GM21717 (cell line): ENCODE measurements around the gene SNRPN.
"Not testable (repeated sequence)": the region's sequence is repeated elsewhere in the genome, so short reads cannot be mapped to it uniquely, and the experiment has no call there.

ENCODE experiments used
- ATAC-seq: cut with Tn5 transposase; IDR thresholded peaks from one replicate; pipeline ENCODE4 v1.9.1; 2021; ENCODE audit warnings: mild to moderate bottlenecking, moderate library complexity; ENCODE audit not compliant: unreplicated experiment

The SNRPN gene

DNA sequence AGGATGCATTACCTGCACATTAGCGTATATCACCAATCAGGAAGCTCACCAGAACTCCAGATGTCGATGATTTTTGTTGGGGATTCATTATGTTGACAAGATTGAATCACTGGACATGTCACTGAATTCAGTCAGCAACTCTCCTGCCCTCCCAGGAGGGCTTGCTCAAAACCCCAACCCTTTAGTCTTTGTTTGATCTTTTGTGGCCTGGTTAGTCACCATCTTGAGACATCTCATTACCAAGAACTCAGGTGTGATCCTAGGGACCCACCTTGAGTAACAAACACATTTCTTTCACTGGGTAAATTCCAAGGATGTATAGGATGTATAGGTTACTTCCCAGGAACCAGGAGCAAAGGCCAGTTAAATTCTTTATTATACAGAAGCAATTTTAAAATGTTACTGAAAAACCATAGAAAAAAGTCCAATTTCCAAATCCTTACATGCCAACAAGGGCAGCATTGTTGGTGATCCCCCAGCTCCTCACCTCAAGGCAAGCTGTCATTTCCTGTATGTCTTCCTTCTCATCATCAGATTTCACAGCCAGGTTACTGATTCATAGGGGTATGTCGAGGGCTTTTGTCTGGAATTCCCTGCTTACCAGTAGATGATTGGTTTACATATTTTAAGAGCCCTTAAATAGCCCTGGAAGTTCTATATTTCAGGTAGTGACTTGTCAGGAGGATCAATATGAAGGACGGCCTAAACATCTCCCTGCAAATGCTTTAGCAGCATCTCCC lies 11.7 kb downstream of the SNRPN start:
- ATAC-seq: no peak

DNA sequence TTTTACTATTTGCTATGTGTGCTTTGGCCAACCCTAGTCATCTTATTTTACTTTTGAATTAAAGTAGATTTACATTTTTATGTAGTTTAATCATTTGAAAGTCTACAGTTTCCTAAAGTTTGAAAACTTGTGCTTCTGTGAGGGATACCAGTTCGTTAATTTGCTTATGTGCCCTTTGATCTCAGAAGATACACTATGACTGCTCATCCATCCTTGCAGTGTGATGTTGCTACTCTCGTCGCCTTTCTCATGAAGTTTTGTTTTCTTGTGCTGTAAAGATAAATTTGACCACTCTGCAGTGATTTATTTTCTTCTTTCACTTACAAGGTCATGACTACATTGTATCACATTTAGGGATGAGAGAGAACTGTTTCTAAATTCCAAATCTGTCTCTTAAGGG lies 16.3 kb downstream of the SNRPN start:
- ATAC-seq: no peak

DNA sequence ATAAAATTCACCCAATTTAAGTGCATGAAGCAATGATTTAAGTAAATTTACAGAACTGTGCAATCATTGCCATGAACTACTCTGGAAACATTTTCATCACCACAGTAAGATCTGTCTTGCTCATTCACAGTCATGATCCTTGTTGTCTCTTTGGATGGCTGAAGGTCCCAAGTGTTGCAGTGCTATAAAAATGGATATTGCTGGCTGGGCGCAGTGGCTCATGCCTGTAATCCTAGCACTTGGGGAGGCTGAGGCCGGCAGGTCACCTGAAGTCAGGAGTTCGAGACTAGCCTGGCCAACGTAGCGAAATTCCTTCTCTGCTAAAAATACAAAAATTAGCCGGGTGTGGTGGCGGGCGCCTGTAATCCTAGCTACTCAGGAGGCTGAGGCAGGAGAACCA lies 17.0 kb downstream of the SNRPN start:
- no peak for ATAC-seq

DNA sequence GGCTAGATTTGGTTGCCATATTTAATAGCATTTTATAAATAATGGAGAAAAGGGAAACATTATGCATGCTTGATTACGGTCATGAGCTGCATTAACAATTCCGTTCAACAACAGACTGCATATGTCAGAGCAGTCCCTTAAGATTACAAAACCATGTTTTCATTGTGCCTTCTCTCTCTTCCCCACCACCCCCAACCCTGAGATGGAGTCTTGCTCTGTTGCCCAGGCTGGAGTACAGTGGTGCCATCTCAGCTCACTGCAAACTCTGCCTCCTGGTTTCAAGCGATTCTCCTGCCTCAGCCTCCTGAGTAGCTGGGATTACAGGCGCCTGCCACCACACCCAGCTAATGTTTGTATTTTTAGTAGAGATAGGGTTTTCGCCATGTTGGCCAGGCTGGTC lies 17.9 kb downstream of the SNRPN start:
- not testable (repeated sequence) for ATAC-seq

DNA sequence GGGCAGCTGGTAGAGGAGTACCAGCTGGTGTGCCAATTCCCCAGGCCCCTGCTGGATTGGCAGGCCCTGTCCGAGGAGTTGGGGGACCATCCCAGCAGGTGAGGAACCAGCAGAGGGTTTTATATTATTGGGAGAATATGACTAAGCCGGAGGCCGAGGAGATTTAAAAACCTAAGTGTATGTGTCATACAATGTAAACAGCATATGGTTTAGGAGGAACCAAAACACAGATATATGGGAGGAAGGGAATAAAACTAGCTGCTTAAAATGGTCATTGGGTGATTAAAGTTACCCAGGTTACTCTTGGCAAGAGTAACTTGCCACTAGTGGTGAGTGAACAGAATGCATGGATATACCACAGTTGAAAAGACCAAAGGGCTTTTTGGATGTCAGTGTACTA lies 22.1 kb downstream of the SNRPN start:
- ATAC-seq: no peak

DNA sequence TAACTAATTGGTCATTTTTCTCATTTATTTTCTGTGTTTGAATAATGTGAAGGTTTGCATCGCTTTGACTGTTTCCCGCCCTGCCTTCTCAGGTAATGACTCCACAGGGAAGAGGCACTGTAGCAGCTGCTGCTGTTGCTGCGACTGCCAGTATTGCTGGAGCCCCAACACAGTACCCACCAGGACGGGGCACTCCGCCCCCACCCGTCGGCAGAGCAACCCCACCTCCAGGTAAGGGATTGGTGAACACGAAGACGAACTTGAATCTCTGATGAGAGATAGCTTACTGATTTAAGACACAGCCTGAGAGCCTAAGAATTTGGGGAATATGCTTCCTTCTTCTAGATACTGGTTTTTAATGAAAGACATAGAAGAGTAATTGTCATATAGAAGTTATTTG lies 22.9 kb downstream of the SNRPN start:
- ATAC-seq: no peak

DNA sequence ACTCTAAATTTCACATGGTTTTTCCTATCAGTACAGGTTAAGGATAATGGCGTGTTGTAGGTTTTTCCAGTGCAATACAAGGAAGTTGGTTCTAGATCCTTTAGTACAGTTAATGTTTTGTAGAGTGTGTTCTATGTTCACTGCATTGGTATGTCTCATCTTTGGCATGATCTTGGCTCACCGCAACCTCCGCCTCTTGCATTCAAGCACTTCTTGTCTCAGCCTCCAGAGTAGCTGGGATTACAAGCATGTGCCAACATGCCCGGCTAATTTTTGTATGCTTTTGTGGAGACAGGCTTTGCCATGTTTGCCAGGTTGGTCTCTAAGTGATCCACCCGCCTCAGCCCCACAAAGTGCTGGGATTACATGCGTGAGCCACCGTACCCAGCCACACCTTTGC lies 30.4 kb downstream of the SNRPN start:
- ATAC-seq: no peak

DNA sequence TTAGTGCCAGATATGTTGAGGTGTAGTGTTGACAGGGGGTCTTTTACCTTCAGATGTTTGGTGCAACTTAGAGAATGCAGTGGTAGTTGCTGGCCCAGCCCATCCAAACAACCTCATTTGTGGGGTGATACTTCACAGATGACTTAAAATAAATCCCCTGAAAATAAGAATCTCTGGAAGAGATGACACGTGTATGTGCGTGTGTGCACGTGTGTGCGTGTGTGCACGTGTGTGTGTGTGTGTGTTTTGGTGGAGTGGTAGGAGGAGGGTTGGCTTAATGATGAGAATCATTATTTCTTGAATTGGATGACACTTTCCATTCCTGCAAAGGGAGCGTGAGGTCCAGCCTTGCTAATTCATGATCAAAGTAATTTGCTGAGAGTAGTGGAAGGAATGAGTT lies 31.9 kb downstream of the SNRPN start:
- no peak for ATAC-seq

DNA sequence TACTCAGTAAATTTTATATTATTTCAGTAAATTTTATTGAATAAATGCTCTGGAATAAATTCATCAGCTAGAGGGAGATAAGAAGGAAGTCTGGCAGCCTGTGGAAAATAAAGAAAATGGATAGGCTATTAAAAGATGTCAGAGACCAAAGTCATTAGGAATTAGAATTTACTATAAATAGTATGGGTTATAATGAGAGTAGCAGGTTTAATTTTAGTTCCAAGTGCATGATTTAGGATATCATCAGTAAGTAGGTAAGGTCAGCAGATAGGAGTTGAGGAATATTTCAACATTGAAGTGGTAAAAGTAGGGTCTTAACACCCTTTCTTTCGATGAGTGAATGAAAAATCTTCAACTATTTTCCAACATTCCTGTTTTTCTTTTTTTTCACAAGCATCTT lies 64.6 kb downstream of the SNRPN start:
- no peak for ATAC-seq

DNA sequence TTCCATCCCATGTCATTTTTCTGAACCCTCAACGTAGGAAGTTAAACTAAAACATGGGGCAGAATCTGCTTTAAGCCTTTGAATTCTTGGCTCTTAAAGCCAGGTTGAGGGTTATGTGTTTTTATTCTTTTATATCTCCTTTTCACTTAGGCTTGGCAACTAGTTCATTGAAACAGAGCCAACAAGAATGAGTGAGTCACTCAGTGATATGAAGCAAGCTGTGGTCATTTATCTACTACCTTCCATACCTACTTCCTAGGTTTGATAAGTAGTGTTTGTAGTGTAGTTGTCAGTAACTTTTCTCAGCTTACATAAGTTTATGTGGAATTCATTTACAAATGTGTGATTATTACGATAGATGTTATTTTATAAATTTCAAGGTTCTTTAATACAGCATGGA lies 67.4 kb downstream of the SNRPN start:
- ATAC-seq: no peak
